ENCODE measurements around the gene ARVCF. TPM values are rescaled to one million over a fixed set of nuclear protein-coding genes. Genes with fewer than 3 reads are reported as not detected.

Gene ARVCF
- total and polyA plus RNA-seq, 2 of the 8 experiments (the other 6 are each of a cell fraction or from before 2014, with no cell fraction given), result 31.0 to 43.2 TPM

- no peak for TF ChIP-seq ATF2 (IDR thresholded peaks at IDR 0.05; ENCODE audit: low read length)
- no peak for TF ChIP-seq SRF (IDR thresholded peaks at IDR 0.05; ENCODE audit: low read depth, low read length)
- TF ChIP-seq NRF1 (IDR thresholded peaks at IDR 0.05; ENCODE audit: low read depth, low read length), result no peak
- TF ChIP-seq HDAC2 (IDR thresholded peaks at IDR 0.05; ENCODE audit: borderline replicate concordance in 1 of 2, low read depth in 2 of 2, low read length in 2 of 2), result no peak
- no peak for TF ChIP-seq BACH1 (IDR thresholded peaks at IDR 0.05; ENCODE audit: low read length)
- no peak for TF ChIP-seq USF2 (IDR thresholded peaks at IDR 0.05; ENCODE audit: low read length)
Observed at GRCh38 chr22:20026996-20027601, 10.5 kb upstream of the ARVCF start (continued).
